ENCODE measurements around the gene KCNIP1. TPM values are rescaled to one million over a fixed set of nuclear protein-coding genes. Genes with fewer than 3 reads are reported as not detected.

Gene KCNIP1
- total RNA-seq, 1 donor from 2014 or later, result 12.6 TPM

- peaks cover 3% of the 10 kb centered on the region for H3K4me1 Mint-ChIP-seq (ENCODE audit: unreplicated experiment)
- TF ChIP-seq CTCF (IDR thresholded peaks at IDR 0.05), result no peak
- H3K4me3 Mint-ChIP-seq (ENCODE audit: unreplicated experiment), result no peak overlapping the region
- no peaks in the 10 kb centered on the region for H3K9me3 Mint-ChIP-seq (ENCODE audit: unreplicated experiment)
- no peaks in the 10 kb centered on the region for H3K36me3 Mint-ChIP-seq (ENCODE audit: unreplicated experiment)
- no peak overlapping the region for H3K27ac Mint-ChIP-seq (ENCODE audit: unreplicated experiment)
- no peak for DNase-seq (ENCODE audit: extremely low spot score, unreplicated experiment)
- no peaks in the 10 kb centered on the region for H3K27me3 Mint-ChIP-seq (ENCODE audit: unreplicated experiment)
These were observed 61.3 kb downstream of the KCNIP1 start for GRCh38 chr5:170565072-170565471.

GRCh38 chr5:170569101-170569500, 65.3 kb downstream of the KCNIP1 start:
- TF ChIP-seq CTCF (IDR thresholded peaks at IDR 0.05), result no peak
- Mint-ChIP-seq H3K4me1 (ENCODE audit: unreplicated experiment) (peaks cover 26% of the 10 kb centered on the region), H3K27ac (ENCODE audit: unreplicated experiment) (no peak overlapping the region), H3K4me3 (ENCODE audit: unreplicated experiment) (no peak overlapping the region), H3K9me3 (ENCODE audit: unreplicated experiment) (no peaks in the 10 kb centered on the region), H3K27me3 (ENCODE audit: unreplicated experiment) (no peaks in the 10 kb centered on the region), H3K36me3 (ENCODE audit: unreplicated experiment) (no peaks in the 10 kb centered on the region)
- DNase-seq (ENCODE audit: extremely low spot score, unreplicated experiment), result no peak

GRCh38 chr5:170570476-170570875, 66.7 kb downstream of the KCNIP1 start:
- DNase-seq (ENCODE audit: extremely low spot score, unreplicated experiment), result no peak
- Mint-ChIP-seq H3K36me3 (ENCODE audit: unreplicated experiment) (no peaks in the 10 kb centered on the region), H3K27me3 (ENCODE audit: unreplicated experiment) (no peaks in the 10 kb centered on the region), H3K4me1 (ENCODE audit: unreplicated experiment) (peaks cover 26% of the 10 kb centered on the region), H3K4me3 (ENCODE audit: unreplicated experiment) (no peak overlapping the region), H3K27ac (ENCODE audit: unreplicated experiment) (no peak overlapping the region), H3K9me3 (ENCODE audit: unreplicated experiment) (no peaks in the 10 kb centered on the region)
- TF ChIP-seq CTCF (IDR thresholded peaks at IDR 0.05), result no peak

- TF ChIP-seq CTCF (IDR thresholded peaks at IDR 0.05), result peak; percentile 17
- peak overlapping the region; percentile 66 for H3K27ac Mint-ChIP-seq (ENCODE audit: unreplicated experiment)
- no peak for DNase-seq (ENCODE audit: extremely low spot score, unreplicated experiment)
- no peak overlapping the region for H3K4me3 Mint-ChIP-seq (ENCODE audit: unreplicated experiment)
- peaks cover 26% of the 10 kb centered on the region for H3K4me1 Mint-ChIP-seq (ENCODE audit: unreplicated experiment)
- no peaks in the 10 kb centered on the region for H3K27me3 Mint-ChIP-seq (ENCODE audit: unreplicated experiment)
- H3K9me3 Mint-ChIP-seq (ENCODE audit: unreplicated experiment), result no peaks in the 10 kb centered on the region
- no peaks in the 10 kb centered on the region for H3K36me3 Mint-ChIP-seq (ENCODE audit: unreplicated experiment)
These were observed 67.5 kb downstream of the KCNIP1 start for GRCh38 chr5:170571281-170571731.

DNA sequence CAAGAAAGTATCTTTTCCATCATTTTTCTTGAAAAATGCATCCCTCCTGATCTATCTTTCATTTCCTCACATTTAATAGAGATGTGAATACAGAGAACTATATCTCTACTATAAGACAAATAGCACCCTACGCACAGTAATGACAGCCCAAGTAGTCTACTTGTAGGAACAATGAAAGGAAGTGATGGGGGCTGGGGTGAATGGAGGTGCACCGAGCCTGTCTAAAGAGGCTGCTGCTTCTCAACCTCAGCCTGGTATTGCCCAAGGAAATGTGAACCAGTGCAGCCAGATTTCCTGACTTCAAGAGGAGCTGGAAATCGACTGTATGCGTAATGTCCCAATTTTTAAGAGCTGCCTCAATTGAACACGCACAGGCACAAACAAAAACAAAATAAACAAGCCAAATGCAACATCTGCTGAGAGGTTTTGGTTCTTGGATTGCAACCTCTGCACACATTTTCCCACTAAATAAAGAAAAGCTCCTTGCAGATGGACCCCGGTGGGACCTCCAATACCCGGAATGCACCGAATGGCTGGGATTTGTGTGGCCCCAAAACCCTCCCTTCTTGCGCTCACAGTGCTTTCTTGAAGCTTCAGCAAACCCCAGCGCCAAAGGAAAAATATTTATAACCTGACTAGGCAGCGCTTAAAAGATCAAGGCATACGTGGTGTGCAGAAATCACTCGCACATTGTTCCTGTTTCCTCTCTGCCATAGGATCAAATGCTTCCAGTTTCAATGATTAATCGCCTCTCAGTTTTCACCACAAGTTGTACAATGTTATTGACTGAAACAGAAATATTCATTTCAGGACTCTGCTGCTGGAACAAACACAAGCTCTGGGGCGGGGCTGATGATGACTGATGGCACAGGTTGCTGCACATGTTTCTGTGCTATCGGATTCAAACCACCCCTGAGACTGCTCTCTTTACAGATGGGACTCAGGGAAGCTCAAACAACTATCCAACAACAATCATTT, 68.3 kb downstream of the KCNIP1 start:
- no peaks in the 10 kb centered on the region for H3K27me3 Mint-ChIP-seq (ENCODE audit: unreplicated experiment)
- no peaks in the 10 kb centered on the region for H3K9me3 Mint-ChIP-seq (ENCODE audit: unreplicated experiment)
- H3K36me3 Mint-ChIP-seq (ENCODE audit: unreplicated experiment), result no peaks in the 10 kb centered on the region
- H3K4me1 Mint-ChIP-seq (ENCODE audit: unreplicated experiment), result peaks cover 34% of the 10 kb centered on the region
- no peak for DNase-seq (ENCODE audit: extremely low spot score, unreplicated experiment)
- no peak for TF ChIP-seq CTCF (IDR thresholded peaks at IDR 0.05)
- H3K27ac Mint-ChIP-seq (ENCODE audit: unreplicated experiment), result peak overlapping the region; percentile 66
- H3K4me3 Mint-ChIP-seq (ENCODE audit: unreplicated experiment), result no peak overlapping the region

Data from osteocyte (in vitro differentiated cells).